Left lung (tissue), 10 donors: ENCODE data around the gene USP6. TPM values are rescaled to one million over a fixed set of nuclear protein-coding genes. Genes with fewer than 3 reads are reported as not detected.

Experiments
- ATAC-seq: fragments of 200-7000 bp; cut with Tn5 transposase; one replicate; pipeline ENCODE4 v1.9.1; 2020; ENCODE audit warnings: moderate library complexity
- DNase-seq, 4 donors: peaks; one replicate each; pipeline ENCODE4 v3.0.0-alpha.2; 2013 to 2020
- H3K27ac ChIP-seq, 2 donors: fragments of 200-600 bp; sonication (generic) in 1 of 2; one replicate each; pipeline versions ENCODE4 v1.5.0 to v1.8.0; 2020 to 2021
- H3K27me3 ChIP-seq, 2 donors: fragments of 200-600 bp; sonication (generic) in 1 of 2; one replicate each; pipeline versions ENCODE4 v1.5.0 to v1.8.0; 2020 to 2021
- H3K36me3 ChIP-seq, 2 donors: fragments of 200-600 bp; sonication (generic) in 1 of 2; one replicate each; pipeline versions ENCODE4 v1.5.0 to v1.8.0; 2020 to 2021
- H3K4me1 ChIP-seq, 2 donors: fragments of 200-600 bp; one replicate each; pipeline ENCODE4 v1.8.0; 2021
- H3K4me3 ChIP-seq, 2 donors: fragments of 200-600 bp; sonication (generic) in 1 of 2; one replicate each; pipeline versions ENCODE4 v1.5.0 to v1.8.0; 2020 to 2021; ENCODE audit warnings: mild to moderate bottlenecking in 1 of 2
- H3K9me3 ChIP-seq, 2 donors: fragments of 200-600 bp; sonication (generic) in 1 of 2; one replicate each; pipeline versions ENCODE4 v1.5.0 to v1.8.0; 2020 to 2021
- intact Hi-C, 2 donors: fragments of 100-400 bp; cut with DNase I; formaldehyde crosslinking; loops; one replicate each; pipeline versions ENCODE4 v1.11.2 to v1.14.2; 2022
- polyA plus RNA-seq, 6 donors: library from polyadenylated mRNA; unstranded; fragments of 120-200 nt; gene quantifications; one replicate each; pipeline ENCODE4 v1.2.1, GENCODE V29; 2013; ENCODE audit not compliant: insufficient read length in 6 of 6
- total RNA-seq, 2 donors: library from RNA; stranded (reverse); fragmentation: NEBNext Ultra II Directional; extraction: Animal tissue kit (Norgen Biotek cat#: 25700); gene quantifications; one replicate each; pipeline ENCODE4 v1.2.1, GENCODE V29; 2021
- TF ChIP-seq, protein P1 (sequence below), 2 donors: fragments of 200-600 bp; sonication (generic) in 1 of 2; IDR thresholded peaks; one replicate each; pipeline versions ENCODE4 v1.5.0 to v1.8.0; 2021; ENCODE audit warnings: antibody characterized with exemption in 2 of 2
- donor health status: DM: no; HTN: yes; CAD: no.
- donor health status: DM: no; HTN: no; CAD: no.

USP6 gene
- total and polyA plus RNA-seq, 8 donors, result 0.15 to 16.5 (median 5.8) TPM

DNA sequence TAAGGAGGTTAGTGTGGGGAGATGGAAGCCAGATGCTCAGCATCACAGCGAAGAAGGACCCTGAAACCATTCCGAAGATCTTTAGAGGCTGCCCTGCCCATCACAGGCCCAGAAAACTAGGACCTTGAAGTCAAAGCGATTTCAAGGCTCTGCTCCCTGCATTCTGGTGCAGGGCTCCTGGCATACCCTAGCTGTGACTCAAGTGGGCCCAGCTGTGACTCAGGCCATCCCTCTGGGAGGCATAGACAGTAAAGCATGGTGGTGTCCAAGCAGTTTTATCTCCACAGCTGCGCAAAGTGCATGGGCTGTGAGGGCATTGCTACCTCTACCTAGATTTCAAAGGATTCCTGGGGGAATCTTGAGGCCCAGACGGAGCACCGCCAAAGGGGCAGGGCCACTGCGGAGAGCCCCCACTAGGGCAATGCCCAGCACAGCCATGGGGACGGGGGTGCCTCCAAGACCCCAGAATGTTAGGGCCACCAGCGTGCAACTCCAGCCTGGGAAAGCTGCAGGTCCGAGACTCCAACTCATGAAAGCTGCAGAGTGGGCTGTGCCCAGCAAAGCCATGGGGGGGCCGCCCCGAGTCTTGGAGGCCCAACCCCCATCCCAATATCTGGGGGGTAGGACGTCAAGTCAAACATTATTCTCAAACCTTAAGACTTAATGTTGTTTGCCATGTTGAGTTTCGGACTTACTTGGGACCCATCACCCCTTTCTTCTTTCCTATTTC lies 87.5 kb downstream of the USP6 start:
- intact Hi-C loops, result no loop called here

DNA sequence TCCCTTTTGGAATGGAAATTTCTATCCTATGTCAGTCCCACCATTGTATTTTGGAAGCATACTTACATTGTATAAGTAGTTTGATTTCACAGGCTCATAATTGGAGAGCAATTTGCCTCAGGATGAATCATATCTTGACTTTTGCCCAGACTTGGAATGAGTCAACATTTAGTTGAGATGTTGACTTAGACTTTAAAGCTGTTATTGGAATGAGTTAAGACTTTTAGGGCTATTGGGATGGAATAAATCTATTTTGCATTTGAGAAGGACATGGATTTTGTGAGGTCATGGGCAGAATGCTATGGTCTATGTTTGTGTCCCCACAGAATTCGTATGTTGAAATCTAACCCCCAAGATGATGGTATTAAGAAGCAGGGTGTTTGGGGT lies 88.1 kb downstream of the USP6 start:
- ATAC-seq (peak; percentile 66), DNase-seq (no peak)
- Histone ChIP-seq H3K27ac (no peak overlapping the region), H3K4me3 (no peak overlapping the region), H3K9me3 (no peaks in the 10 kb centered on the region), H3K27me3 (no peaks in the 10 kb centered on the region), H3K4me1 (no peaks in the 10 kb centered on the region), H3K36me3 (no peaks in the 10 kb centered on the region)
- TF ChIP-seq, protein P1, sequence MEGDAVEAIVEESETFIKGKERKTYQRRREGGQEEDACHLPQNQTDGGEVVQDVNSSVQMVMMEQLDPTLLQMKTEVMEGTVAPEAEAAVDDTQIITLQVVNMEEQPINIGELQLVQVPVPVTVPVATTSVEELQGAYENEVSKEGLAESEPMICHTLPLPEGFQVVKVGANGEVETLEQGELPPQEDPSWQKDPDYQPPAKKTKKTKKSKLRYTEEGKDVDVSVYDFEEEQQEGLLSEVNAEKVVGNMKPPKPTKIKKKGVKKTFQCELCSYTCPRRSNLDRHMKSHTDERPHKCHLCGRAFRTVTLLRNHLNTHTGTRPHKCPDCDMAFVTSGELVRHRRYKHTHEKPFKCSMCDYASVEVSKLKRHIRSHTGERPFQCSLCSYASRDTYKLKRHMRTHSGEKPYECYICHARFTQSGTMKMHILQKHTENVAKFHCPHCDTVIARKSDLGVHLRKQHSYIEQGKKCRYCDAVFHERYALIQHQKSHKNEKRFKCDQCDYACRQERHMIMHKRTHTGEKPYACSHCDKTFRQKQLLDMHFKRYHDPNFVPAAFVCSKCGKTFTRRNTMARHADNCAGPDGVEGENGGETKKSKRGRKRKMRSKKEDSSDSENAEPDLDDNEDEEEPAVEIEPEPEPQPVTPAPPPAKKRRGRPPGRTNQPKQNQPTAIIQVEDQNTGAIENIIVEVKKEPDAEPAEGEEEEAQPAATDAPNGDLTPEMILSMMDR (IDR thresholded peaks at IDR 0.05), result no peak
- intact Hi-C loops, result no loop called here

More for the DNA sequence above, 87.5 kb downstream of the USP6 start:
- ATAC-seq (no peak), DNase-seq (peak in 1 of 4 donors; percentile 10)
- Histone ChIP-seq H3K4me1 (no peaks in the 10 kb centered on the region), H3K4me3 (no peak overlapping the region), H3K27me3 (no peaks in the 10 kb centered on the region), H3K9me3 (no peaks in the 10 kb centered on the region), H3K27ac (no peak overlapping the region), H3K36me3 (no peaks in the 10 kb centered on the region)
- TF ChIP-seq, protein P1 (IDR thresholded peaks at IDR 0.05), result no peak

DNA sequence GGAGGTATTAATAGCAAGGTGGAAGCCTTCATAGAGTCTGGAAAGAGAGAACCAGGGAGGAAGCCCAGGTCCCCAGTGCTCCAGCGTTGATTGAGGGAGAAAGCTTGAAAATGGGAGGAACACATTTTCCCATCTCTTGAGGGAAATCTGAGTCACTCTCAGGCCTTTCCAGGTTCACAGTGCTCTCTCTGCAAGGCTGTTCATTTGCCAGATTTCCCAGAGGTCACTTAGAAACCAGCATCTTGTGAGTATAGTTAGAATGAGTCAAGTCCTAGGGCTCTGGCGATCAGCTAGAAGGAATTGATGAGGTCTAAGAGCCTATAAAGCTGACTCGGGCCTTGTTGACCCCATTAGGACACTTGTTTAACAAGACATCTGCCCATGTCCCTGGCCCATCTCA lies 93.6 kb downstream of the USP6 start:
- H3K36me3 ChIP-seq, result peaks cover 0 to 30% of the 10 kb centered on the region in 2 donors
- no peak overlapping the region for H3K4me3 ChIP-seq
- ATAC-seq (no peak), DNase-seq (no peak)
- H3K4me1 ChIP-seq, result peaks cover 0 to 16% of the 10 kb centered on the region in 2 donors
- H3K27me3 ChIP-seq, result no peaks in the 10 kb centered on the region
- H3K27ac ChIP-seq, result no peak overlapping the region
- TF ChIP-seq, protein P1 (IDR thresholded peaks at IDR 0.05), result no peak
- H3K9me3 ChIP-seq, result no peaks in the 10 kb centered on the region
- intact Hi-C loops, result no loop called here

DNA sequence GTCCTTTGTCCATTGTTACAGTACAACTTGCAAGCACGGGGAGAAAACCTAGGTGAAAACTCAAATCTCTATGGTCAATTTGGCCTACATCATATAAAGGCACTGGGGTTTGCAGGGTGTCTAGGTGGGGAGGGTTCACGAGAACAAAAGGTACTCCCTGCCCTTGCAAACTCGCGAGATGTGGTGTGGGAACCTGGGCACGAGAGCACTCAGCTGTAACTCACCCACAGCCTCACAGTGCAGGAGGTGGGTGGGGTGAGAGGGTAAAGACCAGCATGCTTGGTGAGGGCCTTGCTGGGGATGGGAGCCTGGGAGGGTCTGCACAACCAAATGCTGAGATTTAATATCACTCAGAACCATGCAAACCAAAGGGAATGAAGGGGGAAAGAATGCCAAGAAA lies 94.3 kb downstream of the USP6 start:
- ATAC-seq (no peak), DNase-seq (no peak)
- Histone ChIP-seq H3K36me3 (peaks cover 0 to 37% of the 10 kb centered on the region in 2 donors), H3K27ac (no peak overlapping the region), H3K4me3 (no peak overlapping the region), H3K27me3 (no peaks in the 10 kb centered on the region), H3K9me3 (no peaks in the 10 kb centered on the region), H3K4me1 (peaks cover 0 to 16% of the 10 kb centered on the region in 2 donors)
- intact Hi-C loops, result no loop called here
- TF ChIP-seq, protein P1 (IDR thresholded peaks at IDR 0.05), result no peak

DNA sequence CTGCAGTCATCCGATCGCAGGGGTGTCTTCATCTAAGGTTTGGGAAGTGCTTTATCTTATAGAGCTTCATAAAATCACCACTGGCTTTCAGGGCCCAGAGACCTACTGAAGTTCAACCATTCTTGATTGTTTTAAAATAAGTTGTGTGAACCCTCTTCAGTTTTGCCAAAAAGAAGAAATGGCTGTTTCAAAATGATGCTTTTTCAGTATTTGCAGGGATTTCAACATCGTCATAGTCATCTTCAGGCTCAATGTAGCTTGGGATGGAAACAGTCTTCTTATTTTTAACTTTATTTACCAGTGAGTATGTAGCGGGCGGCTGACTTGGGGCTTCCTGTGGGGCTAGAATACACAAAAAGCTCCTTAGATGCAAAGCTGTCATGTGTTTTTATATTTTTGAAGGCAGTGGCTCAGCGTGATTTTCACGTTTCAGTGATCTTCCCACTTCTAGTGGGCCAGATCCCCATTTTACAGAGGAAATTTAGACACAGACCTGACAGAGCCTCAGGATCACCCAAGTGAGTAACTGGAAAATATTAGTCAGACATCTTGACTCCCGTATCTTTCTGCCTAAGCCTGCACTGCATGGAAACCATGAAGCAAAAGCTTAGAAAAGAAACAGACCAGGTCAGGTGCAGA lies 94.9 kb downstream of the USP6 start:
- Histone ChIP-seq H3K4me1 (peaks cover 0 to 16% of the 10 kb centered on the region in 2 donors), H3K4me3 (no peak overlapping the region), H3K9me3 (no peaks in the 10 kb centered on the region), H3K27me3 (no peaks in the 10 kb centered on the region), H3K36me3 (peaks cover 0 to 41% of the 10 kb centered on the region in 2 donors), H3K27ac (no peak overlapping the region)
- ATAC-seq (peak; percentile 13), DNase-seq (no peak)
- intact Hi-C loops, result no loop called here
- TF ChIP-seq, protein P1 (IDR thresholded peaks at IDR 0.05), result no peak
